ENCODE measurements around the gene RNF157. TPM values are rescaled to one million over a fixed set of nuclear protein-coding genes. Genes with fewer than 3 reads are reported as not detected.
"Not testable (repeated sequence)": the region's sequence is repeated elsewhere in the genome, so short reads cannot be mapped to it uniquely, and the experiment has no call there.

The RNF157 gene
- polyA plus RNA-seq, 1 experiment = 1.6 TPM

DNA sequence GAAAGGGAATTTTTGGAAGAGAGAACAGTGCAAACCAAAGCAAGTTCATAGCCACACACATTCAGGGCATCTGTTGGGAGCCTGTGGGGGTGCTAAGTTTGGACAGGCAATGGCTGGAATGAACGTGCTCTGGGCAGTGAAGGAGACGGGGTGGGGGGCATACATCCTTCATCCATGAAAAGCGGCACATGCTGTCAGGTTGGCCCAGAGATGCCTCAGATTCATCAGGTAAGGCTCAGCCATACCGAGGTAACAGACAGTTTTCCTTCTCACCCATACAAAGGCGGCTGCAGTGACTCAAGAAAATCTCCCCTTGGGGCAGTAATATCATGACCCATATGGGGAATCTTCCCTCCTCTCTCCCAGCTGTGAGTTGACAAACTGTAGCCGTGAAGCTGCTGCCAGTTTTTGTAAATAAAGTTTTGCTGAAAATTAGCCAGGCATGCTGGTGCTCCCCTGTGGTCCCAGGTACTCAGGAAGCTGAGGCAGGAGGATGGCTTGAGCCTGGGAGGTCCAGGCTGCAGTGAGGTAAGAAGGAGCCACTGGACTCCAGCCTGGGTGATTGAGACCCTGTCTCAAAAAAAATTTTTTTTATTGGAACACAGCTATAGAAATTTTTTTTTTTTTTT lies 15.6 kb upstream of the RNF157 start:
- Histone ChIP-seq H3K27me3 (ENCODE audit: control insufficient read depth, insufficient read depth, low read length) (no peaks in the 10 kb centered on the region), H3K27ac (ENCODE audit: low read depth, low read length) (peak overlapping the region; percentile 11), H3K9me3 (ENCODE audit: control insufficient read depth, insufficient read depth, low read length) (no peaks in the 10 kb centered on the region), H3K4me3 (ENCODE audit: low read depth, low read length) (no peak overlapping the region)
- no peak for DNase-seq (ENCODE audit: low read depth, low spot score)
- ChIA-PET CTCF (no interaction called here), POLR2A (no interaction called here)
- TF ChIP-seq, protein P1, sequence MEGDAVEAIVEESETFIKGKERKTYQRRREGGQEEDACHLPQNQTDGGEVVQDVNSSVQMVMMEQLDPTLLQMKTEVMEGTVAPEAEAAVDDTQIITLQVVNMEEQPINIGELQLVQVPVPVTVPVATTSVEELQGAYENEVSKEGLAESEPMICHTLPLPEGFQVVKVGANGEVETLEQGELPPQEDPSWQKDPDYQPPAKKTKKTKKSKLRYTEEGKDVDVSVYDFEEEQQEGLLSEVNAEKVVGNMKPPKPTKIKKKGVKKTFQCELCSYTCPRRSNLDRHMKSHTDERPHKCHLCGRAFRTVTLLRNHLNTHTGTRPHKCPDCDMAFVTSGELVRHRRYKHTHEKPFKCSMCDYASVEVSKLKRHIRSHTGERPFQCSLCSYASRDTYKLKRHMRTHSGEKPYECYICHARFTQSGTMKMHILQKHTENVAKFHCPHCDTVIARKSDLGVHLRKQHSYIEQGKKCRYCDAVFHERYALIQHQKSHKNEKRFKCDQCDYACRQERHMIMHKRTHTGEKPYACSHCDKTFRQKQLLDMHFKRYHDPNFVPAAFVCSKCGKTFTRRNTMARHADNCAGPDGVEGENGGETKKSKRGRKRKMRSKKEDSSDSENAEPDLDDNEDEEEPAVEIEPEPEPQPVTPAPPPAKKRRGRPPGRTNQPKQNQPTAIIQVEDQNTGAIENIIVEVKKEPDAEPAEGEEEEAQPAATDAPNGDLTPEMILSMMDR (IDR thresholded peaks at IDR 0.05; ENCODE audit: low read depth, low read length) = no peak

DNA sequence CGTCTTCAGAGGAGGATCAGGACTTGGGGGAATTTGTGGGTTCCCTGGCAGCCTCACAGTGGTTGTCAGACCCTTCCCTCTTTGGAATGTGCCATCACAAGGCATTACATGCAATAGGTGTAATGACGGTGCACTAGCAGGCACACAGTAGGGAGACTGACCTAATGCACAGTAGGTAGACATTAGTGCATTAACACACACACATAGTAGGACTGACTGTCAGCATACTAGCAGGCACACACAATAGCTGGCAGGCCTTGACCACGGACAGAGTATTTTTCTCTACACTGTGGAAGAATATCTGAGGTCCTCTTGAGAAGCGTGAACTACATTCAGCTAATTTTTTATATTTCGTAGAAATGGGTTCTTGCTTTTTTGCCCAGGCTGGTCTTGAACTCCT lies 14.0 kb upstream of the RNF157 start:
- POLR2A ChIA-PET = no interaction called here
- TF ChIP-seq, protein P1 (IDR thresholded peaks at IDR 0.05; ENCODE audit: low read depth, low read length) = no peak
- Histone ChIP-seq H3K4me3 (ENCODE audit: low read depth, low read length) (no peak overlapping the region), H3K27ac (ENCODE audit: low read depth, low read length) (no peak overlapping the region), H3K9me3 (ENCODE audit: control insufficient read depth, insufficient read depth, low read length) (no peaks in the 10 kb centered on the region), H3K27me3 (ENCODE audit: control insufficient read depth, insufficient read depth, low read length) (no peaks in the 10 kb centered on the region)
- DNase-seq (ENCODE audit: low read depth, low spot score) = no peak
- CTCF ChIA-PET = interaction anchor here (0.6 to 1.3 kb wide), 2 partner anchors 25 to 108 kb away, joined by 3 to 4 read pairs; no protein-coding TSS in a partner anchor

GRCh38 chr17:76253841-76254240 lies 13.5 kb upstream of the RNF157 start:
- ChIA-PET CTCF (interaction anchor here (1.3 kb wide), 1 partner anchor 26 kb away, joined by 4 read pairs; no protein-coding TSS in a partner anchor), POLR2A (no interaction called here)
- no peak overlapping the region for H3K27ac ChIP-seq (ENCODE audit: low read depth, low read length)
- no peak overlapping the region for H3K4me3 ChIP-seq (ENCODE audit: low read depth, low read length)
- DNase-seq (ENCODE audit: low read depth, low spot score) = no peak
- no peaks in the 10 kb centered on the region for H3K9me3 ChIP-seq (ENCODE audit: control insufficient read depth, insufficient read depth, low read length)
- TF ChIP-seq, protein P1 (IDR thresholded peaks at IDR 0.05; ENCODE audit: low read depth, low read length) = no peak
- H3K27me3 ChIP-seq (ENCODE audit: control insufficient read depth, insufficient read depth, low read length) = no peaks in the 10 kb centered on the region

GRCh38 chr17:76252967-76253766 lies 12.9 kb upstream of the RNF157 start:
- peak overlapping the region; percentile 93 for H3K27ac ChIP-seq (ENCODE audit: low read depth, low read length)
- H3K27me3 ChIP-seq (ENCODE audit: control insufficient read depth, insufficient read depth, low read length); H3K9me3 ChIP-seq (ENCODE audit: control insufficient read depth, insufficient read depth, low read length); POLR2A ChIA-PET; DNase-seq (ENCODE audit: low read depth, low spot score); H3K4me3 ChIP-seq (ENCODE audit: low read depth, low read length): not testable (repeated sequence)
- CTCF ChIA-PET = interaction anchor here (1.3 kb wide), 1 partner anchor 26 kb away, joined by 4 read pairs; no protein-coding TSS in a partner anchor

- Histone ChIP-seq H3K9me3 (ENCODE audit: control insufficient read depth, insufficient read depth, low read length) (no peaks in the 10 kb centered on the region), H3K27ac (ENCODE audit: low read depth, low read length) (peak overlapping the region; percentile 93), H3K4me3 (ENCODE audit: low read depth, low read length) (no peak overlapping the region), H3K27me3 (ENCODE audit: control insufficient read depth, insufficient read depth, low read length) (peaks cover 3% of the 10 kb centered on the region)
- CTCF ChIA-PET = no interaction called here
- TF ChIP-seq, protein P1 (IDR thresholded peaks at IDR 0.05; ENCODE audit: low read depth, low read length) = no peak
- peak; percentile 80 for DNase-seq (ENCODE audit: low read depth, low spot score)
- POLR2A ChIA-PET = interaction anchor here (1.0 to 1.5 kb wide), 3 partner anchors 12 to 20 kb away, joined by 3 to 14 read pairs (median 4); partner anchors contain the start of gene UBALD2
These were observed 12.0 kb upstream of the RNF157 start for GRCh38 chr17:76252040-76252954.
